H1 (cell line): ENCODE results near the gene MRPL1. TPM values are rescaled to one million over a fixed set of nuclear protein-coding genes. Genes with fewer than 3 reads are reported as not detected.

Source experiments
- ATF2 ChIP-seq: IDR thresholded peaks from 2 replicates; pipeline ENCODE4 v1.6.1; 2012; ENCODE audit warnings: low read length, inconsistent platforms
- CTBP2 ChIP-seq: IDR thresholded peaks from 2 replicates; pipeline ENCODE4 v1.7.0; 2011; ENCODE audit warnings: borderline replicate concordance, mild to moderate bottlenecking, moderate library complexity, mixed read lengths, low read length; ENCODE audit not compliant: insufficient read depth, insufficient read length
- KDM4A ChIP-seq: IDR thresholded peaks from one replicate; pipeline ENCODE4 v1.7.1; 2012; ENCODE audit warnings: low read depth, mild to moderate bottlenecking, moderate library complexity, low read length, inconsistent platforms; ENCODE audit not compliant: severe bottlenecking
- PHF8 ChIP-seq: fragments of 200-600 bp; sonication (generic); conservative IDR thresholded peaks from 2 replicates; pipeline ENCODE4 v1.7.1; 2012; ENCODE audit warnings: low read depth, mild to moderate bottlenecking, inconsistent platforms, low read length, moderate library complexity
- polyA plus RNA-seq, 7 experiments: library from polyadenylated mRNA; depleted of rRNA in 3 of 7; stranded (reverse) in 5 of 7; unstranded in 2 of 7; fragments of >200 nt in 5 of 7; fragments of 200-250 nt in 2 of 7; gene quantifications; 1 replicate in 5 of 7; 2 replicates in 1 of 7; 4 replicates in 1 of 7; pipeline versions ENCODE4 v1.2.1 to v1.2.3, GENCODE V29; 2011 to 2013; ENCODE audit warnings: missing spikeins in 2 of 7, mixed read lengths in 2 of 7
- total RNA-seq: library from RNA; stranded (reverse); fragmentation: NEBNext Ultra II Directional; extraction: Animal tissue kit (Norgen Biotek cat#: 25700); gene quantifications from 2 replicates; pipeline ENCODE4 v1.2.1, GENCODE V29; 2021
- TF ChIP-seq, protein P1 (sequence below), 3 experiments: IDR thresholded peaks; 1 replicate in 2 of 3; 2 replicates in 1 of 3; pipeline versions ENCODE4 v1.5.1 to v1.6.1; 2011; ENCODE audit warnings: low read length in 3 of 3, mild to moderate bottlenecking in 3 of 3, inconsistent platforms in 2 of 3, low read depth in 1 of 3, moderate library complexity in 1 of 3; ENCODE audit not compliant: insufficient read depth in 1 of 3; ENCODE audit errors: control extremely low read depth in 1 of 3

MRPL1 gene
- total and polyA plus RNA-seq, 2 of the 8 experiments (the other 6 are each of a cell fraction or from before 2014, with no cell fraction given): 9.6 to 37.0 TPM

- TF ChIP-seq ATF2 (no peak), KDM4A (no peak), PHF8 (no peak), CTBP2 (no peak)
- TF ChIP-seq, protein P1, sequence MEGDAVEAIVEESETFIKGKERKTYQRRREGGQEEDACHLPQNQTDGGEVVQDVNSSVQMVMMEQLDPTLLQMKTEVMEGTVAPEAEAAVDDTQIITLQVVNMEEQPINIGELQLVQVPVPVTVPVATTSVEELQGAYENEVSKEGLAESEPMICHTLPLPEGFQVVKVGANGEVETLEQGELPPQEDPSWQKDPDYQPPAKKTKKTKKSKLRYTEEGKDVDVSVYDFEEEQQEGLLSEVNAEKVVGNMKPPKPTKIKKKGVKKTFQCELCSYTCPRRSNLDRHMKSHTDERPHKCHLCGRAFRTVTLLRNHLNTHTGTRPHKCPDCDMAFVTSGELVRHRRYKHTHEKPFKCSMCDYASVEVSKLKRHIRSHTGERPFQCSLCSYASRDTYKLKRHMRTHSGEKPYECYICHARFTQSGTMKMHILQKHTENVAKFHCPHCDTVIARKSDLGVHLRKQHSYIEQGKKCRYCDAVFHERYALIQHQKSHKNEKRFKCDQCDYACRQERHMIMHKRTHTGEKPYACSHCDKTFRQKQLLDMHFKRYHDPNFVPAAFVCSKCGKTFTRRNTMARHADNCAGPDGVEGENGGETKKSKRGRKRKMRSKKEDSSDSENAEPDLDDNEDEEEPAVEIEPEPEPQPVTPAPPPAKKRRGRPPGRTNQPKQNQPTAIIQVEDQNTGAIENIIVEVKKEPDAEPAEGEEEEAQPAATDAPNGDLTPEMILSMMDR (IDR thresholded peaks at IDR 0.05; ENCODE audit: control extremely low read depth in 1 of 3, insufficient read depth in 1 of 3, low read depth in 1 of 3, low read length in 3 of 3): no peak
- TF ChIP-seq, all 59 proteins: peak for 0
Observed at GRCh38 chr4:77910676-77911075, 48.0 kb downstream of the MRPL1 start (continued).
